ENCODE results near the gene SKA3. TPM values are rescaled to one million over a fixed set of nuclear protein-coding genes. Genes with fewer than 3 reads are reported as not detected.
"Not testable (repeated sequence)": the region's sequence is repeated elsewhere in the genome, so short reads cannot be mapped to it uniquely, and the experiment has no call there.

The SKA3 gene
- 18.0 TPM for polyA plus RNA-seq (2013, experiment 1 of 2)
- 22.1 TPM for polyA plus RNA-seq (2013, experiment 2 of 2)

DNA sequence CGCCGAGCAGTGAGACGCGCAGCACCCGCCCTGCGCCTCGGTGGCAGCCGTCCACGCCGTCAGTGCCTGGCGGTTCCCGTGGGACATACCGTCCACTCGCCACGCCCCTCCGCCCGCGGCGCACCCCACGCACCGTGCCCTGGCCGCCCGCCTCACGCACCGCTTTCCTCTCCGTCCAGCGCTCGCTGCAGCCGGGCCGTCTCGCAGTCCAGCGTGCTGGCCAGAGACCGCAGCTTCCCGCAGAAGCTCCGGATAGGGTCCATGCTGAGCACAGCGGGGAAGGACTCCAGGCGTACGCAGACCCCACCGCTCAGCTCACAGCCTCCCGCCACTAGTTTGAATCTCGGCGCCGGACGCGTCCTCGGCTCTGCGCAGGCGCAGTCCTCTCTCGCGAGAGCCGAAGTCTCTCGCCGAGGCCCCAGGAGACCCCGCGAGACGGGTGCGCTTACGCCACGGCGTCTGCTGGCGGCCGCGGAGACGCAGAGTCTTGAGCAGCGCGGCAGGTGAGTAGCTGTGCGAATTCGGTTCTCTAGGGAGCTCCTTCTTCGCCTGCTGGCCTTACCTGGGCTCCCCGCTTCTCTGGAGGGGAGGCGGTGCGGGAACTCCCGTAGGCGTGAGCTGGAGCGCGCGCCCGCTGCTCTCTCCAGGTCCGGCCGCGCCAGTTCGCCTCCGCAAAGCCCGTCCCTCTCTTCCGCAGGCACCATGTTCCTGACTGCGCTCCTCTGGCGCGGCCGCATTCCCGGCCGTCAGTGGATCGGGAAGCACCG is at the start of gene SKA3, which contains the start of gene MRPL57:
Gene SKA3, minus strand, starts transcription at position 338 of the 767 bp plus-strand sequence. Its CDS starts 75 bp downstream, at position 263.
Gene MRPL57, plus strand, starts transcription at position 444 of the 767 bp plus-strand sequence. Its CDS starts 259 bp downstream, at position 703.
- H3K4me1 ChIP-seq (ENCODE audit: control insufficient read depth, insufficient read depth, low read length, poor library complexity, severe bottlenecking): peaks cover 5% of the 10 kb centered on the region
- peak within 1 kb of the TSS; percentile 91 for H3K27ac ChIP-seq (ENCODE audit: low read depth, low read length, severe bottlenecking)
- WGBS, 2 experiments (ENCODE audit: insufficient coverage in 2 of 2): 0% methylated on average over 74 to 85 of the region's 93 CpGs
- H3K9me3 ChIP-seq (ENCODE audit: control insufficient read depth, low read length): no peaks in the 10 kb centered on the region
- peak within 1 kb of the TSS; percentile 76 for H3K4me3 ChIP-seq (ENCODE audit: extremely low read depth, insufficient read depth, low read length, poor library complexity, severe bottlenecking)
- H3K36me3 ChIP-seq (ENCODE audit: control insufficient read depth, insufficient read depth, low read length): peaks cover 11% of the 10 kb centered on the region

DNA sequence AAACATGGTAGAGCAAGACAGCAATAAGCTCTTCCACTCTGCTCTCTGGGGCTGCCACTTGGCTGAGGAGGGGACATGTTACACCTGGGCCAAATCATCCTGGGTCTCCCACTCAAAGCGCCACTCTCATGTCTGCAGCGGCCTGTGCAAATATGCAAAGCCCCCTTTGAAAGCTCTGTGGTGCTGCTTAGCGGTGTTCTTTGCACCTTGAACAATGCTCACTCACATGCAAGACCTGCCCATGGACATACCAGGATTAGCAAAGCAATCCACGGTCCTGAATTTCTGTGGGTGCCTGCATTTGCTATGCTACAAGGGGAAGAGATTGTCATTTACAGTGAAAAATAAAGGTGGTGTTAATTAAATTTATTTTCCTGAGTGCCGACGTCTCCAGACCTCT is 48.7 kb upstream of the SKA3 start:
- Histone ChIP-seq H3K9me3 (ENCODE audit: control insufficient read depth, low read length) (peaks cover 6% of the 10 kb centered on the region), H3K4me1 (ENCODE audit: control insufficient read depth, insufficient read depth, low read length, poor library complexity, severe bottlenecking) (no peaks in the 10 kb centered on the region), H3K36me3 (ENCODE audit: control insufficient read depth, insufficient read depth, low read length) (no peaks in the 10 kb centered on the region), H3K27ac (ENCODE audit: low read depth, low read length, severe bottlenecking) (no peak overlapping the region), H3K4me3 (ENCODE audit: extremely low read depth, insufficient read depth, low read length, poor library complexity, severe bottlenecking) (no peak overlapping the region)
- 86 to 87% methylated on average over 3 to 4 of the region's 6 CpGs for WGBS, 2 experiments (ENCODE audit: insufficient coverage in 2 of 2)

DNA sequence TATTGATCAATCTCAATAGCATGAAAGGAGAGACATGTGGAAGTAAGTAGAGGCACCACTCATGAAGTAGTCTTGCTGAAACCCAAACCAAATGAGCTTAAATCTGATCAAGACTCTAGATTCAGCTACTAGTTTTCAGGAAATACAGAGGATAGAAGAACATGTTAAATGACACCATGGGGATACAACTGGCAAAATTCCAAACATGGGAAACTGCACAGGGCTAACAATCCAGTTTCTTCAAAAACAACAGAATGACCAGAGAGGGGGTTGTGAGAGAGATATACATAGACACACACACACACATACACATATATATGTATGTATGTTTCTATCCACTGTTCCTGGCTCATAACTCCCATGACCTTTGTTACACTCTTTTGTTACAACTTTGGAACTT is 44.9 kb upstream of the SKA3 start:
- Histone ChIP-seq H3K4me3 (ENCODE audit: extremely low read depth, insufficient read depth, low read length, poor library complexity, severe bottlenecking) (no peak overlapping the region), H3K9me3 (ENCODE audit: control insufficient read depth, low read length) (peaks cover 6% of the 10 kb centered on the region), H3K27ac (ENCODE audit: low read depth, low read length, severe bottlenecking) (no peak overlapping the region), H3K4me1 (ENCODE audit: control insufficient read depth, insufficient read depth, low read length, poor library complexity, severe bottlenecking) (no peaks in the 10 kb centered on the region), H3K36me3 (ENCODE audit: control insufficient read depth, insufficient read depth, low read length) (no peaks in the 10 kb centered on the region)

DNA sequence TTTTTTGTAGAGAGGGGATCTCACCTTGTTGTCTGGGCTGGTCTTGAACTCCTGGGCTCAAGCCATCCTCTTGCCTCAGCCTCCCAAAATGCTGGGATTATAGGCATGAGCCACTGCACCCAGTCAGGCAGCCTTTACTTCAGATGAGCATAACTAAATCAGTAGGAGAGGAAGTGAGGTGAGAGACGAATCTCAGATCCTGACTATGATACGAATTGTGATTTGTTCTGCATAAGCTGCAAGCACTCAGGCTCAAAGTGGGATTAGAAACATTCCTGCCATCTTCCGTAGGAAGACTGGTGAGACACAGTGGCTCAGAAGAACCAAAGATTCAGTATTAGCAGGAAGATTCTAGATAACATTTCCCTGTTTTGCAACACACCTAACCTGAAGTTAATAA is 43.4 kb upstream of the SKA3 start:
- not testable (repeated sequence) for H3K9me3 ChIP-seq (ENCODE audit: control insufficient read depth, low read length); H3K36me3 ChIP-seq (ENCODE audit: control insufficient read depth, insufficient read depth, low read length); H3K4me3 ChIP-seq (ENCODE audit: extremely low read depth, insufficient read depth, low read length, poor library complexity, severe bottlenecking); H3K27ac ChIP-seq (ENCODE audit: low read depth, low read length, severe bottlenecking); H3K4me1 ChIP-seq (ENCODE audit: control insufficient read depth, insufficient read depth, low read length, poor library complexity, severe bottlenecking)
- 86 to 88% methylated on average over 3 of the region's 3 CpGs for WGBS, 2 experiments (ENCODE audit: insufficient coverage in 2 of 2)

DNA sequence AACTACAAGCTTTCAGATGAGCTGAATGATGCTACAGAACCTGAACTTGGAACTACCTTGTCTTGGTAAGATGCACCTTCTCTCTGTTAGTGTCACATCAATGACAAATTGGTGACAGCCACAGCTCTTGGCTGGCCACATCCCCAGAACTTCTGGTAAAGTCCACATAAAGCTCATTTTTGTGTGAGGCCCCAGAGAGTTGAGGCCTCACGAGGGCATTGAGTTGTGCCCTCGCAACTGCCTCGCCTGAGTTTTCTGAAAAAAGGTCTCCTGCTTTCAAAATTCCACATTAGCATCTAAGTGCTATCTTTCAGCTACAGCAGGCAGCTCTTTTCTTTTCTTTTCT is 42.7 kb upstream of the SKA3 start:
- Histone ChIP-seq H3K4me1 (ENCODE audit: control insufficient read depth, insufficient read depth, low read length, poor library complexity, severe bottlenecking) (no peaks in the 10 kb centered on the region), H3K27ac (ENCODE audit: low read depth, low read length, severe bottlenecking) (no peak overlapping the region), H3K9me3 (ENCODE audit: control insufficient read depth, low read length) (peaks cover 6% of the 10 kb centered on the region), H3K36me3 (ENCODE audit: control insufficient read depth, insufficient read depth, low read length) (no peaks in the 10 kb centered on the region), H3K4me3 (ENCODE audit: extremely low read depth, insufficient read depth, low read length, poor library complexity, severe bottlenecking) (no peak overlapping the region)
- whole genome bisulfite sequencing, 2 experiments (ENCODE audit: insufficient coverage in 2 of 2): 74 to 80% methylated on average over 3 of the region's 3 CpGs

DNA sequence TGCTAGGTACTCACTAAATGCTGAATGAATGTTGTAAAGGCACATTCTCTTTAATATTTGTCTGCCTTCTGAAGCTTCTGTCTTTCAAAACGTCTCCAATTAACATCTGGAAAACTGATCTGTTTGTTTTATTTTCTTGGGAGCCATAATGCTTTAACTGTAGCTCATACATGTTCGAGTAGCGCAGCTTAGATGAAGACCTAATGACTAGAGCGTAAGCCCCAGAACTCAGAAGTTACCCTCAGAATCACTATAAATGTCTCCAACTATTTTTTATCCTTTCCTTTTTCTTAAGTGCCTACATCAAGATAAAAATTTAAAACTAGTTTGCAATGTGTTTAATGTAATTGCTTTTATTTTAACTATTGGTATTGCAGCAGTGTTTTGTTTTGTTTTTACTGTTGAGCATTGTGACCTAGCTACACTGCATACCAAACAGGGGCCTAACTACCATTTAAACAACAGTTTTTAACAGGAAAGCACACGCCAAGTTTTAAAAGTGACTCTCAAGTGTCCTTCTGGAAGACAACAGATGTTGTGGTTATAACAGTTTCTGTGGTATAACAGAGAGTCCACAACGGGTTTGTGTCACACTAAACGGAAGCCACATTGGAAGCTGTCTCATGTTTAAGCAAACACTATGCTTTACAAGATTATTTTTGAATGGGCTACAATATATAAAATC is 42.1 kb upstream of the SKA3 start:
- no peak overlapping the region for H3K27ac ChIP-seq (ENCODE audit: low read depth, low read length, severe bottlenecking)
- peaks cover 6% of the 10 kb centered on the region for H3K9me3 ChIP-seq (ENCODE audit: control insufficient read depth, low read length)
- H3K36me3 ChIP-seq (ENCODE audit: control insufficient read depth, insufficient read depth, low read length): no peaks in the 10 kb centered on the region
- H3K4me1 ChIP-seq (ENCODE audit: control insufficient read depth, insufficient read depth, low read length, poor library complexity, severe bottlenecking): no peaks in the 10 kb centered on the region
- WGBS, 2 experiments (ENCODE audit: insufficient coverage in 2 of 2): 84 to 90% methylated on average over 2 to 4 of the region's 7 CpGs
- no peak overlapping the region for H3K4me3 ChIP-seq (ENCODE audit: extremely low read depth, insufficient read depth, low read length, poor library complexity, severe bottlenecking)

DNA sequence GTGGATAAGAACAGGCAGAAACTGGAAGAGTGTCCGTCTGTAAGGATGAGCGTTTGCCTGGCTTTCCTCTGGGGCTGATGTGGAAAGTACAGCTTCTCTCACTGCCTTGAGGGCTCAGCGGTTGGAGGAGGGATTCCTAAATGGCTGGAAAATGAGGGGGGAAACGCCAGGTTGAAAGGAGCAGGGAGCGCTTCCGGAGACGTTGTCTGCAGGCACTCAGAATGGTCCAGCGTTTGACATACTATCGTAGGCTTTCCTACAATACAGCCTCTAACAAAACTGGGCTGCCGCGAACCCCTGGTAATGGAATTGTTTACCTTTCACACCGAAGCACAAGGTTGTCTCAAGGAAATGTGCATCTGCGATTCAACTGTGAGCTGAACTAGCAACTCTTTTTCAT is 40.0 kb upstream of the SKA3 start:
- Histone ChIP-seq H3K36me3 (ENCODE audit: control insufficient read depth, insufficient read depth, low read length) (no peaks in the 10 kb centered on the region), H3K27ac (ENCODE audit: low read depth, low read length, severe bottlenecking) (no peak overlapping the region), H3K4me3 (ENCODE audit: extremely low read depth, insufficient read depth, low read length, poor library complexity, severe bottlenecking) (no peak overlapping the region), H3K9me3 (ENCODE audit: control insufficient read depth, low read length) (peaks cover 9% of the 10 kb centered on the region), H3K4me1 (ENCODE audit: control insufficient read depth, insufficient read depth, low read length, poor library complexity, severe bottlenecking) (no peaks in the 10 kb centered on the region)
- WGBS, 2 experiments (ENCODE audit: insufficient coverage in 2 of 2): 54 to 69% methylated on average over 13 of the region's 13 CpGs

DNA sequence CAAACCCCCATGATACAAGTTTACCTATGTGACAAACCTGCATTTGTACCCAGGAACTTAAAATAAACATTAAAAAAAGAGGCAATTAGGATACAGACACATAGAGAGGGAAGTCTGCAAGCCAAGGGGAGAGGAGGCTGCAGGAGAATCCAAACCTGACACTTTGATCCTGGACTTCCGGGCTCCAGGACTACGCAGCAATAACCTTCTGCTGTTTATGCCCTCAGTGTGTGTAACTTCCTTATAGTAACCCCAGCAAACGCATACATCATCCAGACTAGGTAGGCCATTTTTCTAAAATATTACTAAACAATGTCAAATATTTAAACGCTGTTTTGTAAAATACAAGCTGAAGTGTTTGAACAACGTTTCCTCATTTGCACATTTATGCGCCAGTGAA is 39.1 kb upstream of the SKA3 start:
- not testable (repeated sequence) for H3K4me1 ChIP-seq (ENCODE audit: control insufficient read depth, insufficient read depth, low read length, poor library complexity, severe bottlenecking); H3K4me3 ChIP-seq (ENCODE audit: extremely low read depth, insufficient read depth, low read length, poor library complexity, severe bottlenecking); H3K36me3 ChIP-seq (ENCODE audit: control insufficient read depth, insufficient read depth, low read length); H3K27ac ChIP-seq (ENCODE audit: low read depth, low read length, severe bottlenecking); H3K9me3 ChIP-seq (ENCODE audit: control insufficient read depth, low read length)
- WGBS, 2 experiments (ENCODE audit: insufficient coverage in 2 of 2): no CpG with 5 or more reads among the region's 6 CpGs

DNA sequence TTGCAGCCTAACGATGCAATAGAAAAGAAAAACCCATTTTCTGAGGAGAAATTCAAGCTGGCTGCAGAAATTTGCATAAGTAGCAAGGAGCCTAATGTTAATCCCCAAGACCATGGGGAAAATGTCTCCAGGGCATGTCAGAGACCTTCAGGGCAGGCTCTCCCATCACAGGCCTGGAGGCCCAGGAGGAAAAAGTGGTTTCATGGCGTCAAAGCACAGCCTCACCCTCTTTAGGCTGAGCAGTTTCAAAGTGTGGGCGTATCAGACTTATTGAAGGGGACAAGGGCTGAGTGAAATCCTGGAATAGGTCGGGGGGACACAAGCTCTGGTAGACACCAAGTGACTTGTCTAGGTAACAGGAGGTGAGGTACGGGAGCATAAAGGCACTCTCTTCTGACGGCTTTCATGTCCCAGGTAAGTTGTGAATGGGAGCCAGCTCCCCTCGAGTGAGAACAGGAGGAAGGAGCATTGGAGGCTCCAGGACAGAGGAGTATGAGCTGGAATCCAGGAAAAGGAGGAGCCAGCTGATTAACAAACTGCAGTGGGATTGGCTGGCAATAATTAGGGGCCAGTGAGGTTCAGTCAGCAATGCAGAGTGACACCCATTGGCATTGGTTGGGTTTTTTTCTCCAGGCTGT is 35.9 kb upstream of the SKA3 start:
- WGBS, 2 experiments (ENCODE audit: insufficient coverage in 2 of 2): 87% methylated on average over 6 to 7 of the region's 7 CpGs
- H3K4me1 ChIP-seq (ENCODE audit: control insufficient read depth, insufficient read depth, low read length, poor library complexity, severe bottlenecking): no peaks in the 10 kb centered on the region
- H3K9me3 ChIP-seq (ENCODE audit: control insufficient read depth, low read length): peaks cover 7% of the 10 kb centered on the region
- no peaks in the 10 kb centered on the region for H3K36me3 ChIP-seq (ENCODE audit: control insufficient read depth, insufficient read depth, low read length)
- no peak overlapping the region for H3K27ac ChIP-seq (ENCODE audit: low read depth, low read length, severe bottlenecking)
- no peak overlapping the region for H3K4me3 ChIP-seq (ENCODE audit: extremely low read depth, insufficient read depth, low read length, poor library complexity, severe bottlenecking)

DNA sequence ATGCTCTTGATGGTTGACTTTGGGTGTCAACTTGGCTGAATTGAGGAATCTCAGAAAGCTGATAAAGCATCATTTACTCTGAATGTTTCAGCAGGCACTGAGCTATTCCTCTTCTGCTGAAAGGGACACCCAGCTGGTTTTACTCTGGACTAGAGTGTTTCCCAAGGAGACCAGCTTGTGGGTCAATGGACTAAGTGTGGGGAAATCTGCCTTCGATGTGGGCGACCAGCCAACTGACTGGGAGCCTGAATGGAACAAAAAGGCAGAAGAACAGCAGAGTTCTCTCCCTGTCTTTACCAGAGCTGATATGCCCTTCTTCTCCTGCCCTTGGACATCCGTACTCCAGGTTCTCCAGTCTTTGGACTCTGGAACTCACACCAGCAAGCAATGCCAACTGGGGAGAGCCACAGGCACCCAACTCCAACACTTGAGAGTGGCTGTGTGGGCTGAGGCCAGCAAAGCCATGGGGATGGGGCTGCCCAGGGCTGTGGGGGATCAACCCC is 32.4 kb upstream of the SKA3 start:
- H3K9me3 ChIP-seq (ENCODE audit: control insufficient read depth, low read length): peaks cover 7% of the 10 kb centered on the region
- H3K36me3 ChIP-seq (ENCODE audit: control insufficient read depth, insufficient read depth, low read length): no peaks in the 10 kb centered on the region
- H3K4me3 ChIP-seq (ENCODE audit: extremely low read depth, insufficient read depth, low read length, poor library complexity, severe bottlenecking): no peak overlapping the region
- no peak overlapping the region for H3K27ac ChIP-seq (ENCODE audit: low read depth, low read length, severe bottlenecking)
- 70 to 92% methylated on average over 2 of the region's 3 CpGs for WGBS, 2 experiments (ENCODE audit: insufficient coverage in 2 of 2)
- no peaks in the 10 kb centered on the region for H3K4me1 ChIP-seq (ENCODE audit: control insufficient read depth, insufficient read depth, low read length, poor library complexity, severe bottlenecking)

Data from mesodermal cell (in vitro differentiated cells).